Thyroid gland (tissue), 4 donors: Measurements from ENCODE around the gene CNOT11. TPM values are rescaled to one million over a fixed set of nuclear protein-coding genes. Genes with fewer than 3 reads are reported as not detected.

ENCODE experiments used
- DNase-seq, 2 donors: peaks; one replicate each; pipeline ENCODE4 v3.0.0-alpha.2; 2019
- H3K27ac ChIP-seq, 3 donors: fragments of 200-600 bp; sonication (generic); 1 replicate in 2 of 3; 2 replicates in 1 of 3; pipeline ENCODE4 v1.5.1; 2016 to 2019; ENCODE audit warnings: mild to moderate bottlenecking in 1 of 3, moderate library complexity in 1 of 3
- H3K27me3 ChIP-seq: fragments of 200-600 bp; sonication (generic); one replicate; pipeline ENCODE4 v1.5.1; 2019
- H3K36me3 ChIP-seq, 2 donors: fragments of 200-600 bp; sonication (generic); one replicate each; pipeline ENCODE4 v1.5.1; 2016 to 2019
- H3K4me1 ChIP-seq, 2 donors: fragments of 200-600 bp; sonication (generic); one replicate each; pipeline ENCODE4 v1.5.1; 2017 to 2019
- H3K4me3 ChIP-seq, 3 donors: fragments of 200-600 bp; sonication (generic); replicated peaks in 1 of 3; 1 replicate in 2 of 3; 2 replicates in 1 of 3; pipeline ENCODE4 v1.5.1; 2016; ENCODE audit warnings: mild to moderate bottlenecking in 1 of 3
- H3K9me3 ChIP-seq: fragments of 200-600 bp; sonication (generic); one replicate; pipeline ENCODE4 v1.5.1; 2017
- POLR2A ChIP-seq, 2 donors: fragments of 450-650 bp; IDR thresholded peaks; one replicate each; pipeline ENCODE4 v1.6.1; 2017; ENCODE audit warnings: antibody characterized with exemption in 2 of 2, mild to moderate bottlenecking in 2 of 2, moderate library complexity in 1 of 2
- WGBS, 2 donors: methylation state at CpG; one replicate each; pipeline ENCODE4 v1.1.5; 2017; 5-methylcytosine and 5-hydroxymethylcytosine counted together
- intact Hi-C: fragments of 100-400 bp; cut with DNase I; formaldehyde crosslinking; loops from one replicate; pipeline ENCODE4 v1.15.1; 2023
- total RNA-seq, 4 donors: library from RNA; depleted of rRNA; stranded (reverse); fragments of >200 nt; gene quantifications; one replicate each; pipeline ENCODE4 v1.2.3, GENCODE V29; 2016
- TF ChIP-seq, protein P1 (sequence below), 6 experiments: fragments of 200-600 bp in 3 of 6; fragments of 450-650 bp in 3 of 6; sonication (generic) in 3 of 6; IDR thresholded peaks; one replicate each; pipeline ENCODE4 v1.5.1; 2016 to 2019; ENCODE audit warnings: antibody characterized with exemption in 6 of 6, mild to moderate bottlenecking in 2 of 6, inconsistent platforms in 1 of 6, moderate library complexity in 1 of 6

CNOT11 gene
- total RNA-seq, 4 donors from 2014 or later, result 27.5 to 41.6 (median 37.4) TPM

DNA sequence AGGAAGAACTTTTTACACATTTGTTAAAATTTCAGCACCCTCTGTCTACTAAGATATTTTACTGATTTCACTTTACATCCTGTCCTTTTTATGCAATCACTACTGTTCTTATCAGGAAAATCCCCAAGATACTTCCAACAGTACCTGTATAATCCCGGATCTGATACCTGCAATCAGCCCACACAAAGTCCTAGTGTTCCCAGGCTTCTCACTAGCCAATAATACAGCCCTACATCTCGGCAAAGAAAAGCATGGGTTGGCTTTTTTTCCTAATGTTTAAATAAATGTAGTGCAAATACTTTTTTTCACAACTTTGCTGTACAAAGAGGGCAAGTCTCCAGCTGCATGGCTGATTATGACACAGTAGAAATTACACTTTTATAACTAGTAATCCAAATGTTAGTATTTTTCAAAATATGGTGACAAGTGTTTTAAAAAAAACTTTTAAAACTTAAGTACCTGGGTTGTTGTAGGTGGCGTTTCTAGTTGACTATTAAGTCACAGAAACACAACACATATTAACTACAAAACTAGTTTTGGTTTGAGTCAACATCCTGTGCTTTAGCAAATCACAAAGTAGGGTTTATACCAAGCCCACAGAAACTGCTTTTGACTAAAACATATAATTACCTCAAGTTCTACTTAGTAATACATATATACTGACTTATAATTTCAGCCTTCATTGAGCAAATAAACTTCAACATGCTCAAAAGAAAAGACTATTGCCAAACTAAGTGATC is 19.5 kb downstream of the CNOT11 start:
- Histone ChIP-seq H3K4me1 (no peaks in the 10 kb centered on the region), H3K9me3 (no peaks in the 10 kb centered on the region), H3K27me3 (no peaks in the 10 kb centered on the region), H3K4me3 (no peak overlapping the region), H3K27ac (no peak overlapping the region), H3K36me3 (peaks cover 33 to 44% of the 10 kb centered on the region in 2 donors)
- WGBS, 2 donors, result 85 to 86% methylated on average over 3 of the region's 3 CpGs
- no peak for DNase-seq
- TF ChIP-seq, protein P1, sequence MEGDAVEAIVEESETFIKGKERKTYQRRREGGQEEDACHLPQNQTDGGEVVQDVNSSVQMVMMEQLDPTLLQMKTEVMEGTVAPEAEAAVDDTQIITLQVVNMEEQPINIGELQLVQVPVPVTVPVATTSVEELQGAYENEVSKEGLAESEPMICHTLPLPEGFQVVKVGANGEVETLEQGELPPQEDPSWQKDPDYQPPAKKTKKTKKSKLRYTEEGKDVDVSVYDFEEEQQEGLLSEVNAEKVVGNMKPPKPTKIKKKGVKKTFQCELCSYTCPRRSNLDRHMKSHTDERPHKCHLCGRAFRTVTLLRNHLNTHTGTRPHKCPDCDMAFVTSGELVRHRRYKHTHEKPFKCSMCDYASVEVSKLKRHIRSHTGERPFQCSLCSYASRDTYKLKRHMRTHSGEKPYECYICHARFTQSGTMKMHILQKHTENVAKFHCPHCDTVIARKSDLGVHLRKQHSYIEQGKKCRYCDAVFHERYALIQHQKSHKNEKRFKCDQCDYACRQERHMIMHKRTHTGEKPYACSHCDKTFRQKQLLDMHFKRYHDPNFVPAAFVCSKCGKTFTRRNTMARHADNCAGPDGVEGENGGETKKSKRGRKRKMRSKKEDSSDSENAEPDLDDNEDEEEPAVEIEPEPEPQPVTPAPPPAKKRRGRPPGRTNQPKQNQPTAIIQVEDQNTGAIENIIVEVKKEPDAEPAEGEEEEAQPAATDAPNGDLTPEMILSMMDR (IDR thresholded peaks at IDR 0.05), result no peak
- no peak for TF ChIP-seq POLR2A (IDR thresholded peaks at IDR 0.05)
- intact Hi-C loops, result no loop called here

GRCh38 chr2:101273056-101273455 is 20.4 kb downstream of the CNOT11 start:
- no peak for DNase-seq
- no peaks in the 10 kb centered on the region for H3K27me3 ChIP-seq
- WGBS, 2 donors, result 85 to 92% methylated on average over 8 of the region's 8 CpGs
- H3K36me3 ChIP-seq, result peaks cover 27 to 40% of the 10 kb centered on the region in 2 donors
- H3K4me3 ChIP-seq, result no peak overlapping the region
- no peak for TF ChIP-seq POLR2A (IDR thresholded peaks at IDR 0.05)
- TF ChIP-seq, protein P1 (IDR thresholded peaks at IDR 0.05), result no peak
- H3K9me3 ChIP-seq, result no peaks in the 10 kb centered on the region
- H3K27ac ChIP-seq, result no peak overlapping the region
- H3K4me1 ChIP-seq, result no peaks in the 10 kb centered on the region
- intact Hi-C loops, result no loop called here

GRCh38 chr2:101274142-101274541 is 21.5 kb downstream of the CNOT11 start:
- no peaks in the 10 kb centered on the region for H3K4me1 ChIP-seq
- 94 to 95% methylated on average over 5 of the region's 5 CpGs for WGBS, 2 donors
- H3K9me3 ChIP-seq, result no peaks in the 10 kb centered on the region
- no peak overlapping the region for H3K4me3 ChIP-seq
- DNase-seq, result no peak
- H3K27ac ChIP-seq, result no peak overlapping the region
- H3K36me3 ChIP-seq, result peaks cover 26 to 37% of the 10 kb centered on the region in 2 donors
- no peaks in the 10 kb centered on the region for H3K27me3 ChIP-seq
- intact Hi-C loops, result no loop called here
- TF ChIP-seq, protein P1 (IDR thresholded peaks at IDR 0.05), result no peak
- no peak for TF ChIP-seq POLR2A (IDR thresholded peaks at IDR 0.05)

DNA sequence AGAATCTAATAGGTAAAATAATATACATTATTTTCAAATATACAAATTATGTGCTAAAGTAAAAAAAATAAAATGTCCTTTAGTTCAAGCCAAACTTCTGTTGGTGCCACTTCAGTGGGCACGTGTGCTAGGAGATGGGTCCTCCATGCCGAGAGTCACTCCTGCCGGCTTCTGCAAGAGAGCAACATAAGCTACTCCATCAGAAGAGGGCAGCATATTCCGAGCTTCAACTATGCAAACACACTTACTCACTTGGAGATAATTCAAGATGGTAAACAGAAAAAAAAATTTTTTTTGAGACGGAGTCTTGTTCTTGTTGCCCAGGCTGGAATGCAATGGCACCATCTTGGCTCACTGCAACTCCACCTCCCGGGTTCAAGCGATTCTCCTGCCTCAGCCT is 24.4 kb downstream of the CNOT11 start:
- Histone ChIP-seq H3K9me3 (no peaks in the 10 kb centered on the region), H3K4me1 (no peaks in the 10 kb centered on the region), H3K4me3 (no peak overlapping the region), H3K36me3 (peaks cover 31% of the 10 kb centered on the region in 2 donors), H3K27me3 (no peaks in the 10 kb centered on the region), H3K27ac (no peak overlapping the region)
- 57 to 70% methylated on average over 7 of the region's 7 CpGs for WGBS, 2 donors
- DNase-seq, result peak; percentile 45 to 52
- intact Hi-C loops, result no loop called here
- no peak for TF ChIP-seq POLR2A (IDR thresholded peaks at IDR 0.05)
- TF ChIP-seq, protein P1 (IDR thresholded peaks at IDR 0.05), result peak in 3 of 6 experiments; percentile 28 to 44 (median 28)

- 90 to 92% methylated on average over 3 of the region's 3 CpGs for WGBS, 2 donors
- Histone ChIP-seq H3K4me3 (no peak overlapping the region), H3K9me3 (no peaks in the 10 kb centered on the region), H3K27me3 (no peaks in the 10 kb centered on the region), H3K4me1 (no peaks in the 10 kb centered on the region), H3K36me3 (peaks cover 21 to 30% of the 10 kb centered on the region in 2 donors), H3K27ac (no peak overlapping the region)
- no peak for DNase-seq
- no peak for TF ChIP-seq POLR2A (IDR thresholded peaks at IDR 0.05)
- TF ChIP-seq, protein P1 (IDR thresholded peaks at IDR 0.05), result no peak
- intact Hi-C loops, result no loop called here
Measured at GRCh38 chr2:101278925-101279324, 26.2 kb downstream of the CNOT11 start.
